Aorta (tissue), 5 donors: ENCODE data around the gene RLBP1. TPM values are rescaled to one million over a fixed set of nuclear protein-coding genes. Genes with fewer than 3 reads are reported as not detected.
A peak's percentile ranks its signal among the peaks of the same experiment; 100 is the strongest.

Source experiments
- ATAC-seq: fragments of 200-7000 bp; cut with Tn5 transposase; one replicate; pipeline ENCODE4 v1.9.1; 2022; ENCODE audit warnings: moderate library complexity; ENCODE audit not compliant: low FRiP score
- DNase-seq, 2 donors: peaks; one replicate each; pipeline ENCODE4 v3.0.0-alpha.2; 2020
- H3K27ac ChIP-seq, 2 donors: one replicate each; pipeline ENCODE4 v1.5.1; 2013; ENCODE audit warnings: low read length in 2 of 2, mild to moderate bottlenecking in 2 of 2, moderate library complexity in 2 of 2, control low read depth in 1 of 2, inconsistent platforms in 1 of 2, low read depth in 1 of 2
- H3K27me3 ChIP-seq, 2 donors: one replicate each; pipeline ENCODE4 v1.6.1; 2013; ENCODE audit warnings: control low read depth in 1 of 2, low read length in 1 of 2, mild to moderate bottlenecking in 1 of 2, moderate library complexity in 1 of 2; ENCODE audit not compliant: insufficient read depth in 2 of 2, control insufficient read depth in 1 of 2
- H3K36me3 ChIP-seq, 2 donors: one replicate each; pipeline ENCODE4 v1.6.1; 2013; ENCODE audit warnings: control low read depth in 1 of 2, low read length in 1 of 2, mild to moderate bottlenecking in 1 of 2; ENCODE audit not compliant: insufficient read depth in 2 of 2, control insufficient read depth in 1 of 2
- H3K4me1 ChIP-seq, 2 donors: one replicate each; pipeline ENCODE4 v1.6.1; 2013; ENCODE audit warnings: low read length in 2 of 2, control low read depth in 1 of 2, mild to moderate bottlenecking in 1 of 2, moderate library complexity in 1 of 2; ENCODE audit not compliant: insufficient read depth in 2 of 2, control insufficient read depth in 1 of 2
- H3K4me3 ChIP-seq, 2 donors: one replicate each; pipeline ENCODE4 v1.5.1; 2013; ENCODE audit warnings: low read length in 2 of 2, control low read depth in 1 of 2, mild to moderate bottlenecking in 1 of 2
- H3K9me3 ChIP-seq: one replicate; pipeline ENCODE4 v1.6.1; 2013; ENCODE audit warnings: mild to moderate bottlenecking, low read length; ENCODE audit not compliant: control insufficient read depth
- WGBS, 2 donors: extraction: QIAGEN DNeasy Blood & Tissue Kit; methylation state at CpG; one replicate each; pipeline ENCODE4 v1.1.7; 2013; 5-methylcytosine and 5-hydroxymethylcytosine counted together
- intact Hi-C, 2 donors: fragments of 100-400 bp; cut with DNase I; formaldehyde crosslinking; loops; one replicate each; pipeline versions ENCODE4 v1.14.2 to v1.15.0; 2022
- polyA plus RNA-seq, 2 donors: library from polyadenylated mRNA; stranded (reverse); fragments of 200-250 nt; gene quantifications; one replicate each; pipeline ENCODE4 v1.2.3, GENCODE V29; 2013
- total RNA-seq, 2 donors: library from RNA; stranded (reverse); fragmentation: NEBNext Ultra II Directional; extraction: Animal tissue kit (Norgen Biotek cat#: 25700); gene quantifications; one replicate each; pipeline ENCODE4 v1.2.1, GENCODE V29; 2021
- donor health status: healthy with polysubstance abuse.
- donor health status: Bipolar disorder and iron deficiency.
- donor health status: DM: no; HTN: no; CAD: no.
- donor health status: DM: no; HTN: no; CAD: no.
- donor health status: DM: yes; HTN: yes; CAD: no.

Gene RLBP1
- total and polyA plus RNA-seq, 4 donors, result not detected

DNA sequence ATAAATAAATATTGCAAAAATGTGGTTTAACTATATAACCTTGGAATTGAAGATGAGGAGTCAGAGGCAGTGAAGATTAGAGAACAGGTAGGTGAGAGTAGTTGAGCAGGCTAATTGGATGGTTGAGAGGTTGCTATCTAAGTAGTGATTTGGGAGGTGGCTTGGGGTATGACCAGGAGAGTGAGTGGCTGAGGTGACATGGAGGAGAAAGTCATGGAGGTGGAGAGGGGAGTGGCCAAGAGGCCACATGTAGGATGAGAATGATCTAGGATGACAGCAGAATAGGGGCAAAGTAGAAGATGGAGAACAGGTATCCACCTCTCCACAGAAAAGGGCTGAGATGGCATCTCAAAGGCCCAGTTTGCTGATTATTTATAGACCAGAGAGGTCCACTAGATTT lies 10.5 kb upstream of the RLBP1 start:
- Histone ChIP-seq H3K27ac (no peak overlapping the region), H3K4me1 (no peaks in the 10 kb centered on the region), H3K36me3 (no peaks in the 10 kb centered on the region), H3K9me3 (no peaks in the 10 kb centered on the region), H3K4me3 (no peak overlapping the region), H3K27me3 (no peaks in the 10 kb centered on the region)
- no peak for ATAC-seq
- DNase-seq, result no peak
- intact Hi-C loops, result no loop called here

GRCh38 chr15:89230277-89230676 lies 8.9 kb upstream of the RLBP1 start:
- DNase-seq, result no peak
- no peak for ATAC-seq
- WGBS, 2 donors, result 39 to 40% methylated on average over 5 of the region's 5 CpGs

GRCh38 chr15:89227425-89227824 lies 6.0 kb upstream of the RLBP1 start:
- no peaks in the 10 kb centered on the region for H3K4me1 ChIP-seq
- WGBS, 2 donors, result 71 to 81% methylated on average over 7 of the region's 7 CpGs

More at GRCh38 chr15:89230277-89230676, 8.9 kb upstream of the RLBP1 start:
- Histone ChIP-seq H3K36me3 (no peaks in the 10 kb centered on the region), H3K4me1 (no peaks in the 10 kb centered on the region), H3K9me3 (no peaks in the 10 kb centered on the region), H3K27me3 (no peaks in the 10 kb centered on the region), H3K27ac (no peak overlapping the region), H3K4me3 (no peak overlapping the region)
- intact Hi-C loops, result no loop called here

DNA sequence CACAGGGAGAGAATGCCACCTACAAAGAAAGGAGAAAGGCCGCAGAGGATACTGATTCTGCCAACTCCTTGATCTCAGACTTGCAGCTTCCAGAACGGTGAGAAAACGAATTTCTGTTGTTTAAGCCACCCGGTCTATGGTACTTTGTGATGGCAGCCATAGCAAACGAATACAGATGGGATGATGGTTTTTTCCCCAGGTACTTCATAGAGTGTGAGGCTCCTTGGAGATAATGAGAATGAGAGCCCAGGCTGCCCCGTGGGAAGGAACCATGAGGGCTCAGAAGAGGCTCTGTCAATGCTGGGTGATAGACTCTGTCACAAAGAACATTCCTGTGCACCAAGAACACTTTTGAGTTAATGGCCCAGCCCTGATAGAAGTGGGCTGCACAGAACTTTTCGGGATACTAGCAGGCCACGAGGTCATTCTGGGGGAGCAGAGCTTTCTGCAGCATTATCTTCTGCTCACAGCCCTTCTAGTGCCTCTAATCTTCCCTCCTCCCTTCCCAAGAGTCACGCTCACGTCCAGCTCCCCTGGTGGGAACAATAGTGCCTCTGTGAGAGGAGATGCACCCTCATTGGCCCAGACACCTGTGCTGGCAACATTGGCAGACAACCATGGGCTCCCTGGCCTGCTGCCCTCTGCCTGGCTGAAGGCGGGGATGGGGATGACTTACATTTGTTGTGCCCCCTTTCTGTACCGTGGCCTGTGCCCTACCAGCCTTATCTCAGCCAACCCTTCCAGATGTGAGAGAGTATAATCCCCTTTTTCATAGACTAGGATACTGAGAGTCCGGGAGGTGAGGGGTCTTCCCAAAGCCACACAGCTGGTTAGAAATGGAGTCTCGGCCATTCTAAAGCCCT lies 5.2 kb upstream of the RLBP1 start:
- H3K27ac ChIP-seq, result no peak overlapping the region
- H3K36me3 ChIP-seq, result no peaks in the 10 kb centered on the region
- no peaks in the 10 kb centered on the region for H3K27me3 ChIP-seq
- no peak overlapping the region for H3K4me3 ChIP-seq
- ATAC-seq (no peak), DNase-seq (no peak)
- intact Hi-C loops, result no loop called here
- no peaks in the 10 kb centered on the region for H3K9me3 ChIP-seq
- 90 to 91% methylated on average over 14 of the region's 14 CpGs for WGBS, 2 donors
- H3K4me1 ChIP-seq, result no peaks in the 10 kb centered on the region

More at GRCh38 chr15:89227425-89227824, 6.0 kb upstream of the RLBP1 start:
- no peaks in the 10 kb centered on the region for H3K9me3 ChIP-seq
- DNase-seq (no peak), ATAC-seq (no peak)
- no peaks in the 10 kb centered on the region for H3K36me3 ChIP-seq
- intact Hi-C loops, result no loop called here
- H3K4me3 ChIP-seq, result no peak overlapping the region
- H3K27ac ChIP-seq, result no peak overlapping the region
- H3K27me3 ChIP-seq, result no peaks in the 10 kb centered on the region

DNA sequence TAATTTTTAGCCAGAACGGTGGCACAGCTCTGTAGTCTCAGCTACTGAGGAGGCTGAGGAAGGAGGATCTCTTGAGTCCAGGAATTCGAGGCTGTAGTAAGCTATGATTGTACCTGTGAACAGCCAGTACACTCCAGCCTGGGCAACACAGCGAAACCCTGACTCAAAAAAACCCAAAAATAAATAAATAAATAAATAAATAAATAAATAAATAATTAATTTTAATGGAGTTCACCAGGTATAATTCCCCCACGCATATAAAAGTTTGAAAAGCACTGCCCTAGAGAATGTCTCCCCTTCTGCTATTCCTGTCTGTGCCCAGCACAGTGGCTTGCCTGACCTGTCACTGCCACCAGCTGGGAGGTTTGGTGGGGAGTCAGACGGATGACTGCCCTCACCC lies 4.2 kb upstream of the RLBP1 start:
- H3K4me3 ChIP-seq, result no peak overlapping the region
- intact Hi-C loops, result no loop called here
- DNase-seq (no peak), ATAC-seq (no peak)
- no peaks in the 10 kb centered on the region for H3K9me3 ChIP-seq
- no peak overlapping the region for H3K27ac ChIP-seq
- H3K4me1 ChIP-seq, result no peaks in the 10 kb centered on the region
- H3K36me3 ChIP-seq, result no peaks in the 10 kb centered on the region
- 96 to 97% methylated on average over 5 of the region's 5 CpGs for WGBS, 2 donors
- H3K27me3 ChIP-seq, result no peaks in the 10 kb centered on the region

DNA sequence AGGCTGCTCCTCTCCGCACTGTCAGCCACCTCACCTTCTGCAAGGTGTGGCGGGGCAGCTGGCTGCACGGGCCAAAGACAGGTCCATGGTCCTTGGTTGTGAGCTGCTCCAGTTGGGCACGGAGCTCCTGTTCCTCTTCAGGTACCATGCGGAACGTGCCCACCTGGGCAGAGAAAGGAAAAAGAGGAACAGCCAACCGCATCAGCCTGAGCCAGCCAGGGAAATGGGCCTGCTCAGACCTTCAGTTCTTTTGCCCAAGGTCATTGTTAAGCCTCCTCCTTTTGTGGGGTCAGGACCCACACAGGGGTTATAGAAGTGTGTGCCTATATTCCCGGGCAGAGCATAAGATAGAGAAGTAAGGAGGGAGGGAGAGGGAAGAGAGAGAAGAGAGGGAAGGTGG lies 2.8 kb downstream of the RLBP1 start:
- H3K27me3 ChIP-seq, result no peaks in the 10 kb centered on the region
- ATAC-seq, result peak; percentile 38
- H3K9me3 ChIP-seq, result no peaks in the 10 kb centered on the region
- 90 to 96% methylated on average over 8 of the region's 8 CpGs for WGBS, 2 donors
- no peak overlapping the region for H3K4me3 ChIP-seq
- DNase-seq, result no peak
- H3K27ac ChIP-seq, result no peak overlapping the region
- intact Hi-C loops, result no loop called here
- H3K36me3 ChIP-seq, result no peaks in the 10 kb centered on the region
- no peaks in the 10 kb centered on the region for H3K4me1 ChIP-seq

DNA sequence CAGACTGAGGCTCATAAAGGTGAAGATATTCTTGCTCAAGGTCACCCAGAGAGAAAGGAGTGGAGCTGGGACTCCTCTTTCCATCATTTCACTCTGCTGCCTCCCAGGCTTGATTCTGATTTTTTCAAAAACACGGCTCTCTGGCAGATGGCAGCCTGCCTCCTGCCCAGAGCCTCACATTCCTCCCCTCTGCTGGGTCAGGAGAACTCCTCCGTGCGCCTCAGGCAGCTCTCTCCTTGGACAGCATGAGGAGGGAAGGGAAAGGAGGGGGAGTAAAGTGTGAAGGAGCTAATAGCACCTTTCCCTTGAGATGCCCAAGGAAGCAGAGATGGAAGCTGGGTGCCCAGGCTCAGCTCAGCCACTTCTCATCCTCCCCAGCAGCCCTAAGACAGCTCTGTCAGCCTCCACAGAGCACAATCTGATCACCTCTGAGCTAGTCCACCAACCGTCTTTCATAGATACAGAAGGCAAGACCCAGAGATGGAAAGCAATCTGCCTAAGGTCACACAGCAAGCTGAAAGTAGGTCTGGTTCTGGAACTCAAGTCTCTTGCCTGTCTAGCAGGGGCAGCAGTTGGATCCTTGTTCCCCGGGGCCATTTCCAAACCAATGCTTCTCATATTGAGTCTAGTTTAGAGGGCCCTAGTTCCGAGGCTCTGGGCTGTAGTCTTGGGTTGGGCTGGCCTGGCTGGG lies 3.5 kb downstream of the RLBP1 start:
- DNase-seq (no peak), ATAC-seq (no peak)
- Histone ChIP-seq H3K27ac (no peak overlapping the region), H3K4me3 (no peak overlapping the region), H3K36me3 (no peaks in the 10 kb centered on the region), H3K9me3 (no peaks in the 10 kb centered on the region), H3K27me3 (no peaks in the 10 kb centered on the region), H3K4me1 (no peaks in the 10 kb centered on the region)
- 57 to 65% methylated on average over 6 of the region's 6 CpGs for WGBS, 2 donors
- intact Hi-C loops, result no loop called here

DNA sequence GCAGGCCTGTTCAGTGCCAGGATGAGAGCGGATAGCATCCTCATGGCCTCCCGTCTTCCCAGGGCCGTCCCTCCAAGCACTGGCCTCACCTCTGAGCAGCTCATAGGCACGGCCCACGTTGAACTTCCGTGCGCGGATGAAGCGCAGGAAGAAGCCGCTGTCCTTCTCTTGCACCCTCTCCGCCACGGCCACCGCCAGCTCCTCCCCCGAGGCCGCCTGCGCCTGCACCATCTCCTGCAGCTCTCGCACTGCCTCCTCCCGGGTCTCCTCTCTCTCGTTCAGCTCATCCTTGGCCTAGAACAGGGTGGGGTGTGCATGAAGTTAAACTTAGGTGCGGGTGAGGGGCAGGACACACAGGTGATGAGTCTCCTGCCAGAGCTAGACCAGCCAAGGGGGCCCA lies 4.3 kb downstream of the RLBP1 start:
- Histone ChIP-seq H3K27me3 (no peaks in the 10 kb centered on the region), H3K9me3 (no peaks in the 10 kb centered on the region), H3K36me3 (no peaks in the 10 kb centered on the region), H3K4me3 (no peak overlapping the region), H3K27ac (no peak overlapping the region), H3K4me1 (no peaks in the 10 kb centered on the region)
- WGBS, 2 donors, result 92% methylated on average over 20 of the region's 20 CpGs
- DNase-seq, result no peak
- intact Hi-C loops, result no loop called here
- ATAC-seq, result no peak

DNA sequence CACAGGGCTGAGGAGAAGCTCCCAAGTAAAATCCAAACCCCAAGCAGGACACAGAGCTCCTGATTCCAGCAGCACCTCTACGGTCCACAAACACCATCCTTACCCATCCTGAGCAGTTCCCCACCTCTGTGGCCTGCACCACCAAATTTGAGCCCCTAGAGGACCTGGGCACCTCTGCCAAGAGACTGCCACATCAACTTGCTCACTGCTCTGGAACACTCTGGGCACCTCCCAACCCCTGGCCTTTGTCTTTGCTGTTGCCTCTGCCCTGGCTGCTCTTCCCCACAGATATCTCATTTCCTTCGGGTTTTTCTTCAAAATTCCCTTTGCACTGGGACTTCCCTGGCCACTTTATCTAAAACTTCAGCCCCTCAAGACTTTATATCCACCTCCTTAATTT lies 5.8 kb downstream of the RLBP1 start:
- intact Hi-C loops, result no loop called here
- DNase-seq, result no peak

More for the DNA sequence above, 5.8 kb downstream of the RLBP1 start:
- Histone ChIP-seq H3K27ac (no peak overlapping the region), H3K27me3 (no peaks in the 10 kb centered on the region), H3K36me3 (no peaks in the 10 kb centered on the region), H3K4me1 (no peaks in the 10 kb centered on the region), H3K9me3 (no peaks in the 10 kb centered on the region), H3K4me3 (no peak overlapping the region)
- 84 to 87% methylated on average over 2 of the region's 2 CpGs for WGBS, 2 donors
- no peak for ATAC-seq
